OCI-LY7 (cell line): ENCODE measurements around the gene MAGEA2B. TPM values are rescaled to one million over a fixed set of nuclear protein-coding genes. Genes with fewer than 3 reads are reported as not detected.
"Not testable (repeated sequence)": the region's sequence is repeated elsewhere in the genome, so short reads cannot be mapped to it uniquely, and the experiment has no call there.

Source experiments
- Bru-seq: library from RNA; stranded (reverse); fragments of 400-500 nt; gene quantifications from one replicate; lab custom pipeline; 2021; lab: Mats Ljungman, UMichigan
- BruChase-seq, 2 experiments: library from RNA; stranded (reverse); fragments of 400-500 nt; gene quantifications; one replicate each; lab custom pipeline; 2021; lab: Mats Ljungman, UMichigan
- BruUV-seq: library from RNA; stranded (reverse); fragments of 400-500 nt; replicated peaks from 2 replicates; lab custom pipeline; 2021; lab: Mats Ljungman, UMichigan
- CTCF ChIA-PET: fragments of 300-600 bp; sonication (Branson Sonifier 250); formaldehyde crosslinking; loops from one replicate; lab custom pipeline; 2022; ENCODE audit warnings: antibody characterized with exemption; ENCODE audit not compliant: unreplicated experiment; lab: Charles Lee
- POLR2A ChIA-PET: fragments of 300-600 bp; sonication (Branson Sonifier 250); formaldehyde crosslinking; loops from one replicate; lab custom pipeline; 2022; ENCODE audit warnings: antibody characterized with exemption; lab: Charles Lee
- DNase-seq: peaks from one replicate; pipeline ENCODE4 v3.0.0-alpha.2; 2015; ENCODE audit warnings: low spot score
- H2AFZ ChIP-seq: fragments of 200-600 bp; sonication (generic), shearing (Covaris generic); 2 replicates; pipeline ENCODE4 v1.6.1; 2014; ENCODE audit warnings: mild to moderate bottlenecking, antibody characterized with exemption, low read length, moderate library complexity
- H3K27ac ChIP-seq: fragments of 200-600 bp; sonication (generic); 2 replicates; pipeline ENCODE4 v1.5.1; 2014; ENCODE audit warnings: mixed run types, low read depth, mild to moderate bottlenecking, moderate library complexity, low read length, inconsistent platforms; ENCODE audit not compliant: poor library complexity, severe bottlenecking
- H3K36me3 ChIP-seq: fragments of 200-600 bp; sonication (generic); 2 replicates; pipeline ENCODE4 v1.6.1; 2014; ENCODE audit warnings: mild to moderate bottlenecking, antibody characterized with exemption, low read length, moderate library complexity, mixed read lengths; ENCODE audit not compliant: insufficient read depth
- H3K4me1 ChIP-seq: fragments of 200-600 bp; sonication (generic); 2 replicates; pipeline ENCODE4 v1.5.1; 2014; ENCODE audit warnings: mild to moderate bottlenecking, low read length; ENCODE audit not compliant: insufficient read depth, poor library complexity, severe bottlenecking
- H3K4me2 ChIP-seq: fragments of 200-600 bp; sonication (generic); 2 replicates; pipeline ENCODE4 v1.6.1; 2014; ENCODE audit warnings: mild to moderate bottlenecking, low read length
- H3K4me3 ChIP-seq: fragments of 200-600 bp; sonication (generic); 2 replicates; pipeline ENCODE4 v1.5.1; 2014; ENCODE audit warnings: mild to moderate bottlenecking, low read depth, low read length; ENCODE audit not compliant: poor library complexity, severe bottlenecking
- H3K79me2 ChIP-seq: fragments of 200-600 bp; sonication (generic); 2 replicates; pipeline ENCODE4 v1.6.1; 2016; ENCODE audit warnings: low read depth, mild to moderate bottlenecking, low read length, moderate library complexity, mixed read lengths; ENCODE audit not compliant: insufficient read depth
- H3K9me2 ChIP-seq: fragments of 200-600 bp; sonication (generic); 2 replicates; pipeline ENCODE4 v1.6.1; 2016; ENCODE audit warnings: mild to moderate bottlenecking, low read length, mixed read lengths; ENCODE audit not compliant: insufficient read depth
- H3K9me3 ChIP-seq: fragments of 200-600 bp; sonication (generic); 2 replicates; pipeline ENCODE4 v1.6.1; 2014; ENCODE audit warnings: mild to moderate bottlenecking, mixed run types, low read length, mixed read lengths
- H4K20me1 ChIP-seq: fragments of 200-600 bp; sonication (generic); 2 replicates; pipeline ENCODE4 v1.6.1; 2014; ENCODE audit warnings: mild to moderate bottlenecking, antibody characterized with exemption, low read length, moderate library complexity, mixed read lengths; ENCODE audit not compliant: insufficient read depth
- EZH2phosphoT487 ChIP-seq: fragments of 200-600 bp; sonication (generic); IDR thresholded peaks from 2 replicates; pipeline ENCODE4 v1.6.1; 2018; ENCODE audit warnings: low read depth, borderline replicate concordance, mild to moderate bottlenecking, mixed run types, antibody characterized with exemption, low read length, moderate library complexity, mixed read lengths
- intact Hi-C: fragments of 100-400 bp; cut with micrococcal nuclease; formaldehyde crosslinking; loops from one replicate; pipeline ENCODE4 v1.10.0; 2022; ENCODE audit not compliant: unreplicated experiment
- long read RNA-seq: library from polyadenylated mRNA; stranded (forward); transcript quantifications from one replicate; pipeline ENCODE4 v2.0.0, GENCODE V29; 2022
- total RNA-seq, 2 experiments: library from RNA; depleted of rRNA in 1 of 2; stranded (reverse); fragments of >200 nt in 1 of 2; shearing (Covaris generic) in 1 of 2; gene quantifications; 2 replicates each; pipeline ENCODE4 v1.2.3, GENCODE V29; 2014 to 2022
- TF ChIP-seq, protein P1 (sequence below): fragments of 200-600 bp; sonication (generic); conservative IDR thresholded peaks from 2 replicates; pipeline ENCODE4 v1.5.1; 2014; ENCODE audit warnings: mild to moderate bottlenecking, antibody characterized with exemption, low read length, moderate library complexity, mixed read lengths

MAGEA2B gene, protein sequence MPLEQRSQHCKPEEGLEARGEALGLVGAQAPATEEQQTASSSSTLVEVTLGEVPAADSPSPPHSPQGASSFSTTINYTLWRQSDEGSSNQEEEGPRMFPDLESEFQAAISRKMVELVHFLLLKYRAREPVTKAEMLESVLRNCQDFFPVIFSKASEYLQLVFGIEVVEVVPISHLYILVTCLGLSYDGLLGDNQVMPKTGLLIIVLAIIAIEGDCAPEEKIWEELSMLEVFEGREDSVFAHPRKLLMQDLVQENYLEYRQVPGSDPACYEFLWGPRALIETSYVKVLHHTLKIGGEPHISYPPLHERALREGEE
- total RNA-seq (2014; rRNA removed; shearing (Covaris generic)) (not detected in 2 replicates), total RNA-seq (2022) (not detected in 2 replicates), Bru-seq, nascent RNA (not detected), BruChase-seq, experiment 1, labeled RNA remaining after a 6-hour chase (not detected), BruChase-seq, experiment 2, labeled RNA remaining after a 2-hour chase (not detected)
- long read RNA-seq: 0 reads

- DNase-seq, BruUV-seq, H3K36me3 ChIP-seq, intact Hi-C loops, H3K9me3 ChIP-seq, H3K4me1 ChIP-seq, POLR2A ChIA-PET, H3K4me2 ChIP-seq, H3K79me2 ChIP-seq, H3K9me2 ChIP-seq, H2AFZ ChIP-seq, H4K20me1 ChIP-seq, H3K27ac ChIP-seq, CTCF ChIA-PET, H3K4me3 ChIP-seq: not testable (repeated sequence)
Observed at GRCh38 chrX:152713815-152714787, at the start of gene MAGEA2B. TSS of gene MAGEA2B (plus strand) at chrX:152714628. CDS start at chrX:152717107, 2,479 bp downstream.

- no peak for DNase-seq
- POLR2A ChIA-PET: no interaction called here
- no peak overlapping the region for H3K27ac ChIP-seq
- H2AFZ ChIP-seq: no peak overlapping the region
- H4K20me1 ChIP-seq: no peaks in the 10 kb centered on the region
- H3K9me3 ChIP-seq: no peaks in the 10 kb centered on the region
- no peaks in the 10 kb centered on the region for H3K4me1 ChIP-seq
- no peak for TF ChIP-seq EZH2phosphoT487
- TF ChIP-seq, protein P1, sequence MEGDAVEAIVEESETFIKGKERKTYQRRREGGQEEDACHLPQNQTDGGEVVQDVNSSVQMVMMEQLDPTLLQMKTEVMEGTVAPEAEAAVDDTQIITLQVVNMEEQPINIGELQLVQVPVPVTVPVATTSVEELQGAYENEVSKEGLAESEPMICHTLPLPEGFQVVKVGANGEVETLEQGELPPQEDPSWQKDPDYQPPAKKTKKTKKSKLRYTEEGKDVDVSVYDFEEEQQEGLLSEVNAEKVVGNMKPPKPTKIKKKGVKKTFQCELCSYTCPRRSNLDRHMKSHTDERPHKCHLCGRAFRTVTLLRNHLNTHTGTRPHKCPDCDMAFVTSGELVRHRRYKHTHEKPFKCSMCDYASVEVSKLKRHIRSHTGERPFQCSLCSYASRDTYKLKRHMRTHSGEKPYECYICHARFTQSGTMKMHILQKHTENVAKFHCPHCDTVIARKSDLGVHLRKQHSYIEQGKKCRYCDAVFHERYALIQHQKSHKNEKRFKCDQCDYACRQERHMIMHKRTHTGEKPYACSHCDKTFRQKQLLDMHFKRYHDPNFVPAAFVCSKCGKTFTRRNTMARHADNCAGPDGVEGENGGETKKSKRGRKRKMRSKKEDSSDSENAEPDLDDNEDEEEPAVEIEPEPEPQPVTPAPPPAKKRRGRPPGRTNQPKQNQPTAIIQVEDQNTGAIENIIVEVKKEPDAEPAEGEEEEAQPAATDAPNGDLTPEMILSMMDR: no peak
- no peaks in the 10 kb centered on the region for H3K36me3 ChIP-seq
- intact Hi-C loops: no loop called here
- no peaks in the 10 kb centered on the region for H3K79me2 ChIP-seq
- BruUV-seq: no TSS peak
- no peak overlapping the region for H3K4me3 ChIP-seq
- H3K4me2 ChIP-seq: no peak overlapping the region
- no peaks in the 10 kb centered on the region for H3K9me2 ChIP-seq
- CTCF ChIA-PET: no interaction called here
Observed at GRCh38 chrX:152674135-152674534, 40.3 kb upstream of the MAGEA2B start.

- POLR2A ChIA-PET, H3K9me3 ChIP-seq, BruUV-seq, CTCF ChIA-PET, H3K79me2 ChIP-seq, H3K27ac ChIP-seq, DNase-seq, H2AFZ ChIP-seq, intact Hi-C loops, H3K4me1 ChIP-seq, H3K36me3 ChIP-seq, H3K4me2 ChIP-seq, H3K9me2 ChIP-seq, H3K4me3 ChIP-seq, H4K20me1 ChIP-seq: not testable (repeated sequence)
Observed at GRCh38 chrX:152674652-152675051, 39.8 kb upstream of the MAGEA2B start.

DNA sequence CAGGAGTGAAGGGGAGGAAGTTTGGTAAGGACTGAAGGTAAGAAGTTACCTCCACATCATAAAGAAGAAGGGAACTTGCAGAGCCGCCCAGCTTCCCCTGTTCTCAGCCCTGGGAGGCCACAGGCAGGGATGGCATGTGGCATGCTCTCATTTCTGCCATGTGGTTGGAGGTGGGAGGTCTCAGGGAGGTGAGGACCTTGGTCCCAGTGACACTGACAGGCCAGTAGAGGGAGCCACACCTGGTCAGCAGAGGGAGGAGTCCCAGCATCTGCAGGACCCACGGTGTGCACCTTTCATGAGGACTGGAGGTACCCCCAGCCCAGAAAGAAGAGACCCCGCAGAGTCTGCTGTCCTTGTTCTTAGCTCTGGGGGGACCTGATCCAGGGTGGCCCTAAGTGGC lies 33.4 kb upstream of the MAGEA2B start:
- intact Hi-C loops, DNase-seq, POLR2A ChIA-PET: not testable (repeated sequence)

More for the DNA sequence above, 33.4 kb upstream of the MAGEA2B start:
- H3K27ac ChIP-seq, H3K36me3 ChIP-seq, BruUV-seq, H3K4me2 ChIP-seq, H4K20me1 ChIP-seq, H3K9me2 ChIP-seq, H3K4me1 ChIP-seq, H2AFZ ChIP-seq, H3K79me2 ChIP-seq, CTCF ChIA-PET, H3K4me3 ChIP-seq, H3K9me3 ChIP-seq: not testable (repeated sequence)
